HEK293T (cell line): Measurements from ENCODE around the gene SH3GLB2.

Experiments
- CTCF ChIA-PET: fragments of 350-600 bp; formaldehyde crosslinking; extraction: SDS; loops from one replicate; lab custom pipeline; 2021; ENCODE audit warnings: antibody characterized with exemption, inconsistent platforms; lab: Yijun Ruan, JAX
- POLR2A ChIA-PET: fragments of 350-600 bp; formaldehyde crosslinking; extraction: SDS; loops from one replicate; lab custom pipeline; 2020; ENCODE audit warnings: antibody characterized with exemption, inconsistent platforms; lab: Yijun Ruan, JAX
- DNase-seq: peaks from one replicate; pipeline ENCODE4 v3.0.0; 2012; ENCODE audit warnings: mixed read lengths; ENCODE audit errors: extremely low spot score
- ARNT ChIP-seq: fragments of 450-650 bp; IDR thresholded peaks from 2 replicates; pipeline ENCODE4 v1.6.1; 2017; ENCODE audit warnings: mild to moderate bottlenecking
- BHLHE40 ChIP-seq: fragments of 450-650 bp; IDR thresholded peaks from 2 replicates; pipeline ENCODE4 v1.6.1; 2016; ENCODE audit warnings: mild to moderate bottlenecking, moderate library complexity, borderline replicate concordance
- CTBP1 ChIP-seq: fragments of 450-650 bp; IDR thresholded peaks from 2 replicates; pipeline ENCODE4 v1.6.1; 2016; ENCODE audit warnings: borderline replicate concordance
- ELF4 ChIP-seq: fragments of 450-650 bp; IDR thresholded peaks from 2 replicates; pipeline ENCODE4 v1.6.1; 2017; ENCODE audit warnings: antibody characterized with exemption
- FOXA1 ChIP-seq: fragments of 450-650 bp; IDR thresholded peaks from 2 replicates; pipeline ENCODE4 v1.6.1; 2016; ENCODE audit warnings: mild to moderate bottlenecking
- FOXK2 ChIP-seq: fragments of 450-650 bp; IDR thresholded peaks from 2 replicates; pipeline ENCODE4 v1.6.1; 2016; ENCODE audit warnings: mild to moderate bottlenecking
- FOXM1 ChIP-seq: fragments of 450-650 bp; IDR thresholded peaks from 2 replicates; pipeline ENCODE4 v1.6.1; 2017; ENCODE audit warnings: mild to moderate bottlenecking, borderline replicate concordance
- HDGF ChIP-seq: fragments of 450-650 bp; IDR thresholded peaks from 2 replicates; pipeline ENCODE4 v1.6.1; 2017; ENCODE audit warnings: antibody characterized with exemption, borderline replicate concordance
- L3MBTL2 ChIP-seq: fragments of 450-650 bp; conservative IDR thresholded peaks from 2 replicates; pipeline ENCODE4 v1.6.1; 2016; ENCODE audit warnings: mild to moderate bottlenecking
- LEF1 ChIP-seq: fragments of 450-650 bp; IDR thresholded peaks from 2 replicates; pipeline ENCODE4 v1.6.1; 2017; ENCODE audit warnings: mild to moderate bottlenecking, borderline replicate concordance
- NFRKB ChIP-seq: fragments of 450-650 bp; IDR thresholded peaks from 2 replicates; pipeline ENCODE4 v1.6.1; 2016; ENCODE audit warnings: mild to moderate bottlenecking, moderate library complexity
- PKNOX1 ChIP-seq: fragments of 450-650 bp; IDR thresholded peaks from 2 replicates; pipeline ENCODE4 v1.6.1; 2016
- SP1 ChIP-seq: fragments of 450-650 bp; IDR thresholded peaks from 2 replicates; pipeline ENCODE4 v1.6.1; 2017
- SUZ12 ChIP-seq: fragments of 450-650 bp; IDR thresholded peaks from 2 replicates; pipeline ENCODE4 v1.6.1; 2016; ENCODE audit warnings: mild to moderate bottlenecking
- TARDBP ChIP-seq: fragments of 450-650 bp; IDR thresholded peaks from 2 replicates; pipeline ENCODE4 v1.6.1; 2016
- ZNF384 ChIP-seq: fragments of 450-650 bp; IDR thresholded peaks from 2 replicates; pipeline ENCODE4 v1.6.1; 2016

The SH3GLB2 gene

DNA sequence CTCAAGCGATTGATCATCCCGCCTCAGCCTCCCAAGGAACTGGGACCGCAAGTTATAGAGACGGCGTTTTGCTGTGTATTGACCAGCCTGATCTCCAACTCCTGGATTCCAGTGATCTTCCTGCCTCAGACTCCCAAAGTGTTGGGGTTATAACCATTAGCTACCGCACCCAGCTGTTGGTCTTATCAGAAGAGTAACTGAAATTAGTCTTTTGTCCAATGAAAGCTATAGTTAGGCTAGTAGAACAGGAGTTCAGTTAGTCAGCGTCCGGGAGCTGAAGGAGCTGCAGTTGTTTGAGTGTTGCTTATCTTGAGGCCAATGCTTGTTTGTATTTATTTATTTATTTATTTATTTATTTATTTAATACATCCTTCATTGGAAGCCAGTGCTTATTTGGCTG, 5.1 kb upstream of the SH3GLB2 start:
- ChIA-PET POLR2A (no interaction called here), CTCF (no interaction called here)
- TF ChIP-seq LEF1: no peak
- TF ChIP-seq NFRKB: no peak
- TF ChIP-seq FOXK2: no peak
- TF ChIP-seq BHLHE40: no peak
- no peak for TF ChIP-seq HDGF
- DNase-seq: no peak

- CTCF ChIA-PET: no interaction called here
Observed at GRCh38 chr9:129032541-129033159, 4.5 kb upstream of the SH3GLB2 start.

GRCh38 chr9:129031514-129031913, 3.4 kb upstream of the SH3GLB2 start:
- TF ChIP-seq ARNT: no peak
- no peak for TF ChIP-seq CTBP1
- no peak for TF ChIP-seq FOXK2
- no peak for TF ChIP-seq NFRKB
- CTCF ChIA-PET: no interaction called here
- no peak for DNase-seq
- POLR2A ChIA-PET: no interaction called here

More at GRCh38 chr9:129032541-129033159, 4.5 kb upstream of the SH3GLB2 start:
- POLR2A ChIA-PET: no interaction called here
- no peak for DNase-seq
- no peak for TF ChIP-seq SUZ12
- TF ChIP-seq ELF4: no peak
- TF ChIP-seq HDGF: no peak
- TF ChIP-seq FOXA1: no peak
- no peak for TF ChIP-seq ZNF384
- no peak for TF ChIP-seq BHLHE40
- no peak for TF ChIP-seq ARNT
- TF ChIP-seq PKNOX1: no peak
- no peak for TF ChIP-seq SP1
- no peak for TF ChIP-seq CTBP1
- no peak for TF ChIP-seq L3MBTL2

DNA sequence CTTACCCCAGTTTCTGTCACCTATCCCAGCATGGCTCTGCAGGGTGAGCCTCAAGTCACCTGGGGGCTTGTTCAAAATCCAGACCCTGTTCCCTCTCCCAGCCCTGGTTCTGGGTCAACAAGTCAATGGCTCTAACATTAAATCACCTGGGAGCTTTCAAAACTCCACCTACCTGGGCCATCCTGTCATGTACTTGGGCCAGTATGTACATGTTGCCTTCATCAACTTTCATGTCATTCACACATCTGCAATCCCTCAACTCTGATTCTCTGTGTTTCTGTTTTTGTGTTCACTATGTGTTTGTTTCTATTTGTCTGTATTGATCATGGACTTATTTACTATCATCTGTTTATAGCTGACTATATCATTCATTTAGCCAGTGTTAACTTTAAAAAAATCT, 2.1 kb upstream of the SH3GLB2 start:
- ChIA-PET CTCF (no interaction called here), POLR2A (no interaction called here)
- DNase-seq: no peak
- TF ChIP-seq HDGF: no peak
- no peak for TF ChIP-seq FOXK2
- TF ChIP-seq NFRKB: no peak
- no peak for TF ChIP-seq ZNF384
- no peak for TF ChIP-seq FOXM1
- TF ChIP-seq LEF1: no peak
- no peak for TF ChIP-seq L3MBTL2
- TF ChIP-seq TARDBP: no peak
- TF ChIP-seq SUZ12: no peak
- TF ChIP-seq BHLHE40: no peak
- no peak for TF ChIP-seq ELF4
- TF ChIP-seq ARNT: no peak

DNA sequence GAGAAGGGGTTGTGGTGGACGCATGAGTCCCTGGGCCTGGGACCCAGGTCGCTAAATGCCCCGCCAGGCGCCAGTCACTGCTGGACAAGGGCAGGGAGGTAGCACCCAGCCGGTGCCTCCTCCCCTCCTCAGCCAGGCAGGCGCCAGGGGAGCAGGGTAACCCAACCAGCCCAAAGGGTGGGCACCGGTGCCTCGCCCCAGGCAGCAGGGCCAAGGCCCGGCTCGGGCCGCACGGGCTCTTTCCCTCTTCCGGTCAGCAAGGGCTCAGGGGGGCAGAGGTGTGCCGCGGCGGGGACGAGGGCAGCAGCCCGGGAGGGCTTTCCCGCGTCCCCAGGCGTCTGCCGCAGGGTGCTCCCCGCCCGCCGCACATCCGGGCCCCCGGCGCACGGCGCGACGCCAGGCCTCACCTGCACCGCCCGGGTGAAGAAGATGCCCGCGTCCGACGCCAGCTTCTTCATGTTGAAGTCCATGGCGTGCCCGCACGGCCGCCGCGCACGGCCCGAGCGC, 393 bp downstream of the SH3GLB2 start:
- DNase-seq: peak; percentile 49
- TF ChIP-seq BHLHE40 (no peak), SP1 (no peak), ELF4 (no peak), FOXM1 (no peak), ZNF384 (no peak), NFRKB (no peak), SUZ12 (no peak)
- ChIA-PET POLR2A (interaction anchor here (0.9 to 1.7 kb wide), 8 partner anchors 8 to 432 kb away, joined by 3 to 10 read pairs (median 4); partner anchors contain the start of genes MIGA2 and SPOUT1), CTCF (interaction anchor here (0.6 to 0.9 kb wide), 3 partner anchors 24 to 254 kb away, joined by 3 read pairs; no protein-coding TSS in a partner anchor)

DNA sequence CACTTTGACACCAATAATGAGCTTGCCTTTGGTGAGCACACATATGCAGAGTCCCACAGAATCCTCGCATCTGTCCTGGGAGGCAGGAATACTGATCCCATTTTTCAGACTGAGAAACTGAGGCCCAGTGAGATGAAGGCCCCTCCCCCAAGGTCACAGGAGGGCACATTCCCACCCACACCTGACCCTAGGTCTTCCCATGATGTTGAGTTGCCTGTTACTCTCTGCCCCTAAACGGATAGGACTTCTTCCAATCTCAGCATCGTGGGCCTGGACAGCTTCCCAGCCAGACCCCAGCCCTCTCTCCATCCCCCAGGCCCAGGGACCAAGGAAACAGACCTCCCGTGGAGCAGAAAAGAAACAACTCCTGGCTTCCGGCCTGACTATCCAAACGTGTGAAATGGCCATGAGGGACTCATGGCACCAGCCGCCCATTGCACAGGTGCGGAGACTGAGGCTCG, 877 bp downstream of the SH3GLB2 start:
- TF ChIP-seq L3MBTL2 (peak; percentile 25; the same call in 1 of the 2 replicates), FOXK2 (no peak)
- ChIA-PET CTCF (no interaction called here), POLR2A (interaction anchor here (1.7 kb wide), 2 partner anchors 9 to 12 kb away, joined by 4 to 10 read pairs; partner anchors contain the start of gene MIGA2)
- DNase-seq: no peak

GRCh38 chr9:129026442-129027223, 1.5 kb downstream of the SH3GLB2 start:
- CTCF ChIA-PET: no interaction called here
- POLR2A ChIA-PET: interaction anchor here (1.7 kb wide), 2 partner anchors 9 to 12 kb away, joined by 4 to 10 read pairs; partner anchors contain the start of gene MIGA2

More at GRCh38 chr9:129026442-129027223, 1.5 kb downstream of the SH3GLB2 start:
- TF ChIP-seq NFRKB: no peak
- TF ChIP-seq HDGF: no peak
- TF ChIP-seq FOXK2: no peak
- no peak for TF ChIP-seq SUZ12
- TF ChIP-seq L3MBTL2: no peak
- no peak for TF ChIP-seq SP1
- no peak for TF ChIP-seq BHLHE40
- TF ChIP-seq PKNOX1: no peak
- no peak for TF ChIP-seq ELF4
- TF ChIP-seq CTBP1: no peak
- no peak for TF ChIP-seq FOXM1
- TF ChIP-seq FOXA1: no peak
- TF ChIP-seq LEF1: no peak
- no peak for TF ChIP-seq TARDBP
- no peak for TF ChIP-seq ARNT
- no peak for TF ChIP-seq ZNF384
- DNase-seq: no peak
